Breast epithelium (tissue), 4 donors: ENCODE measurements around the gene CTR9. TPM values are rescaled to one million over a fixed set of nuclear protein-coding genes. Genes with fewer than 3 reads are reported as not detected.

Experiments used
- DNase-seq, 2 donors: peaks; one replicate each; pipeline ENCODE4 v3.0.0-alpha.2; 2019; ENCODE audit warnings: low spot score in 2 of 2
- H3K27ac ChIP-seq, 2 donors: fragments of 200-600 bp; sonication (generic) in 1 of 2; one replicate each; pipeline ENCODE4 v1.5.1; 2016 to 2019; ENCODE audit warnings: mild to moderate bottlenecking in 1 of 2
- H3K27me3 ChIP-seq, 2 donors: fragments of 200-600 bp; sonication (generic) in 1 of 2; one replicate each; pipeline versions ENCODE4 v1.5.1 to v1.6.0; 2017 to 2019; ENCODE audit warnings: control low read depth in 1 of 2, mild to moderate bottlenecking in 1 of 2
- H3K36me3 ChIP-seq: fragments of 200-600 bp; one replicate; pipeline ENCODE4 v1.5.1; 2019
- H3K4me1 ChIP-seq, 2 donors: fragments of 200-600 bp; sonication (generic); one replicate each; pipeline ENCODE4 v1.5.1; 2016 to 2019; ENCODE audit warnings: control low read depth in 1 of 2
- H3K4me3 ChIP-seq, 3 donors: fragments of 200-600 bp; sonication (generic); 1 replicate in 2 of 3; 2 replicates in 1 of 3; pipeline ENCODE4 v1.5.1; 2016 to 2019; ENCODE audit warnings: mild to moderate bottlenecking in 3 of 3, moderate library complexity in 2 of 3
- H3K9me3 ChIP-seq, 2 donors: fragments of 200-600 bp; sonication (generic) in 1 of 2; one replicate each; pipeline ENCODE4 v1.5.1; 2016 to 2019; ENCODE audit warnings: control low read depth in 1 of 2
- POLR2A ChIP-seq: fragments of 450-650 bp; IDR thresholded peaks from one replicate; pipeline ENCODE4 v1.6.1; 2016; ENCODE audit warnings: antibody characterized with exemption, mild to moderate bottlenecking, moderate library complexity
- POLR2AphosphoS5 ChIP-seq, 3 donors: sonication (generic); formaldehyde crosslinking; IDR thresholded peaks; one replicate each; pipeline ENCODE4 v1.6.1; 2017; ENCODE audit warnings: antibody characterized with exemption in 3 of 3
- intact Hi-C: fragments of 100-400 bp; cut with DNase I; formaldehyde crosslinking; loops from one replicate; pipeline ENCODE4 v1.15.1; 2023; ENCODE audit warnings: low total_unique reads
- total RNA-seq, 3 donors: library from RNA; depleted of rRNA; stranded (reverse); fragments of >200 nt; gene quantifications; one replicate each; pipeline ENCODE4 v1.1.0, GENCODE V29; 2016
- TF ChIP-seq, protein P1 (sequence below), 3 donors: fragments of 450-650 bp; IDR thresholded peaks; one replicate each; pipeline ENCODE4 v1.5.1; 2016 to 2017; ENCODE audit warnings: antibody characterized with exemption in 3 of 3, mild to moderate bottlenecking in 3 of 3, moderate library complexity in 3 of 3

The CTR9 gene
- total RNA-seq, 3 donors from 2014 or later = 24.6 to 35.0 (median 28.5) TPM

DNA sequence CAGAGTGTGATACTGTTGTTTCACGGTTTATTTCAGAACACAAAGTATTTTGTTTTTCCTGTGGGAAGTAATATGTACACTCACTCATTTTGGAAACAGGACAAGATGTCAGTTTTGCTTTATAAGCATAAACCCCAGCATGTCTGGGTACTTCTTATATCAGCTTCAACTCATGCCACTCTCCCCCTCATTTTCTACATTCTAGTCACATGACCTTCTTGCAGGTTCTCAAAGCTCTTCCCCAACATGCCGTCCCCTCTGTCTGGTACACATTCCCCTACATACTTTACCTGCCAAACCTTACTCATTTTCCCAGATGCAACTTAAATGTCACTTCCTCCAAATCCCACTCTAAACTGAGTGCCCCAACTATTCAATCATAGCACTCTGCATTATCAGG lies 1.6 kb upstream of the CTR9 start:
- no peak for TF ChIP-seq POLR2A
- TF ChIP-seq, protein P1, sequence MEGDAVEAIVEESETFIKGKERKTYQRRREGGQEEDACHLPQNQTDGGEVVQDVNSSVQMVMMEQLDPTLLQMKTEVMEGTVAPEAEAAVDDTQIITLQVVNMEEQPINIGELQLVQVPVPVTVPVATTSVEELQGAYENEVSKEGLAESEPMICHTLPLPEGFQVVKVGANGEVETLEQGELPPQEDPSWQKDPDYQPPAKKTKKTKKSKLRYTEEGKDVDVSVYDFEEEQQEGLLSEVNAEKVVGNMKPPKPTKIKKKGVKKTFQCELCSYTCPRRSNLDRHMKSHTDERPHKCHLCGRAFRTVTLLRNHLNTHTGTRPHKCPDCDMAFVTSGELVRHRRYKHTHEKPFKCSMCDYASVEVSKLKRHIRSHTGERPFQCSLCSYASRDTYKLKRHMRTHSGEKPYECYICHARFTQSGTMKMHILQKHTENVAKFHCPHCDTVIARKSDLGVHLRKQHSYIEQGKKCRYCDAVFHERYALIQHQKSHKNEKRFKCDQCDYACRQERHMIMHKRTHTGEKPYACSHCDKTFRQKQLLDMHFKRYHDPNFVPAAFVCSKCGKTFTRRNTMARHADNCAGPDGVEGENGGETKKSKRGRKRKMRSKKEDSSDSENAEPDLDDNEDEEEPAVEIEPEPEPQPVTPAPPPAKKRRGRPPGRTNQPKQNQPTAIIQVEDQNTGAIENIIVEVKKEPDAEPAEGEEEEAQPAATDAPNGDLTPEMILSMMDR (IDR thresholded peaks at IDR 0.05) = no peak
- TF ChIP-seq POLR2AphosphoS5 (IDR thresholded peaks at IDR 0.05) = no peak
- Histone ChIP-seq H3K27me3 (no peaks in the 10 kb centered on the region), H3K9me3 (no peaks in the 10 kb centered on the region), H3K27ac (no peak overlapping the region), H3K4me3 (no peak overlapping the region), H3K4me1 (no peaks in the 10 kb centered on the region), H3K36me3 (no peaks in the 10 kb centered on the region)
- intact Hi-C loops = no loop called here
- DNase-seq = no peak

DNA sequence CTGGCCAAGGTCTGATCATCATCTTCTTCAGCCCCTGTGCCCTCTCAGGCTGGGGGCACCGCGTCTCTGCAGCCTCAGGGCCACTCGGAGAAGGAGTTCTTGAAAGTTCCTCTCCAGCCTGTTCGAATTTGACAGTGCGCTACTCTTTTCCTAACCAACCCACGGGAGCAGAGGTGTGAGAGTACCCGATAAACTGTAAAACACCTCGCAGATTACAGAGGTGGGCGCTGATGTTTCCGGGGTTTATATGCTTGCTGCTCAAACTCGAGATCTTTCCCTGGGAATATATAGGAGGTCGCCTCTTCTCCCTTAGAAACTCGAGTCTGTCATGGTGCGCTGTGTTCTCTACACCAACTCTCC lies 515 bp downstream of the CTR9 start:
- peak overlapping the region; percentile 92 to 93 for H3K27ac ChIP-seq
- no peaks in the 10 kb centered on the region for H3K36me3 ChIP-seq
- DNase-seq = no peak
- no peaks in the 10 kb centered on the region for H3K9me3 ChIP-seq
- H3K4me1 ChIP-seq = no peaks in the 10 kb centered on the region
- H3K27me3 ChIP-seq = no peaks in the 10 kb centered on the region
- TF ChIP-seq, protein P1 (IDR thresholded peaks at IDR 0.05) = no peak
- TF ChIP-seq POLR2AphosphoS5 (IDR thresholded peaks at IDR 0.05) (no peak), POLR2A (no peak)
- peak overlapping the region; percentile 82 to 95 (median 89) for H3K4me3 ChIP-seq
- intact Hi-C loops = no loop called here

DNA sequence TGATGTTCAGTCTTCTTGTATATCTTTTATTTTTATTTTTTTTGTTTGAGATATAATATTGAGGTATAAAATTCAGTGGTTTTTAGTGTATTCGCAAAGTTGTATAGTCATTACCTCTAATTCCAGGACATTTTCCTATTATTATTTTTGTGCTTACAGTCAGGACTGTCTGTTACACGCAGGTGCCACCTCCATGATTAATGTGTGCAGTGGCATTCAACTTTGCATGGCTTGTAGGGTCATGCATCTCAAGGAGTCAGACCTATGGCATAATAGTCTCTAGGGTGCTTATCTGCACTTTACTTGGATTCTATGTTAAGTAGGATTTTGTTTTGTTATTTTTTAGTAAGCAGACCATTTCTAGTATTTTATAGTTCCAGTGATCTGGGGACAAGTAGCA lies 1.0 kb downstream of the CTR9 start:
- Histone ChIP-seq H3K4me1 (no peaks in the 10 kb centered on the region), H3K27ac (no peak overlapping the region), H3K9me3 (no peaks in the 10 kb centered on the region), H3K4me3 (peak overlapping the region; percentile 82 to 95 (median 89)), H3K27me3 (no peaks in the 10 kb centered on the region), H3K36me3 (no peaks in the 10 kb centered on the region)
- TF ChIP-seq POLR2AphosphoS5 (IDR thresholded peaks at IDR 0.05) = no peak
- TF ChIP-seq, protein P1 (IDR thresholded peaks at IDR 0.05) = no peak
- no peak for TF ChIP-seq POLR2A
- DNase-seq = no peak
- intact Hi-C loops = no loop called here

DNA sequence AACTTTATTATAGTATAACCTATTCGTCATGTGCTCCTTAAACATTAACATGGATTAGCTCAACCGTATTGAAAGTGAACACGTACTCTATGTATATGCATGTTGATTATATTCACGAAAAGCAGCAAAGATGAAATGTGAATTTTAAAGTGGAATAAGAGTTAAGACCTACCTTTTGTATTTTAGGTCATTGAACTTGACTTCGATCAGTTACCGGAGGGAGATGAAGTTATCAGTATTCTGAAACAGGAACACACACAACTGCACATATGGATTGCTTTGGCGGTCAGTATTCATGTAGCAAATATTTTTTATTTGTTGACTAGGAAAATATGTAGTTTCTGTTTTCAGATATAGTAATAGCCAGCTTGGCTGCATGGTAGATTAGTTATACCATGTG lies 1.4 kb downstream of the CTR9 start:
- Histone ChIP-seq H3K27me3 (no peaks in the 10 kb centered on the region), H3K4me1 (no peaks in the 10 kb centered on the region), H3K9me3 (no peaks in the 10 kb centered on the region), H3K4me3 (peak overlapping the region; percentile 82 to 95 (median 89)), H3K36me3 (no peaks in the 10 kb centered on the region), H3K27ac (no peak overlapping the region)
- TF ChIP-seq, protein P1 (IDR thresholded peaks at IDR 0.05) = no peak
- TF ChIP-seq POLR2A (no peak), POLR2AphosphoS5 (IDR thresholded peaks at IDR 0.05) (no peak)
- no peak for DNase-seq
- intact Hi-C loops = no loop called here

DNA sequence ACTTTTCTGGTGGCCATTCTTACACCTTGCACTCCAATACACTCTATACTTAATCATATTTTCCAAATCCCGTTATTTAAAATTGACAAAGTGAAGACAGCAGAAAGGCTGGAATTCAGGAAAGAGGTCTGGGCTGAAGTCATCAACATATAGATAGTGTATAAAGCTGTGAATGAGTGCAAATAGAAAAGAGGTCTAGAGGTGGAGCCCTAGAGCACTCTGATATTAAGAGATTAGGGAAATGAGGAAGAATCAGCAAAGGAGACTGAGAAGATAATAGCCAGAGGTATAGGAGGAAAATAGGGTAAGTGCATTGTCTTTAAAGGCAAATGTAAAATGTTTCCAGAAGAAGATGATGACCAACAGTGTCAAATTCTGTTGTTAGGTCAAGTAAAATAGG lies 7.9 kb downstream of the CTR9 start:
- intact Hi-C loops = no loop called here
- no peak overlapping the region for H3K4me3 ChIP-seq
- TF ChIP-seq, protein P1 (IDR thresholded peaks at IDR 0.05) = no peak
- TF ChIP-seq POLR2A (no peak), POLR2AphosphoS5 (IDR thresholded peaks at IDR 0.05) (no peak)

More for the DNA sequence above, 7.9 kb downstream of the CTR9 start:
- no peak overlapping the region for H3K27ac ChIP-seq
- no peak for DNase-seq
- no peaks in the 10 kb centered on the region for H3K4me1 ChIP-seq
- H3K9me3 ChIP-seq = no peaks in the 10 kb centered on the region
- H3K27me3 ChIP-seq = no peaks in the 10 kb centered on the region
- H3K36me3 ChIP-seq = peaks cover 5% of the 10 kb centered on the region
